RWPE1 (cell line): Measurements from ENCODE around the gene GNB4.

ENCODE experiments used
- CTCF ChIA-PET: fragments of 350-600 bp; sonication (Branson Sonifier 250); formaldehyde crosslinking; extraction: SDS; loops from one replicate; lab custom pipeline; 2021; lab: Yijun Ruan, JAX
- POLR2A ChIA-PET: fragments of 400-600 bp; formaldehyde crosslinking; extraction: SDS; loops from one replicate; lab custom pipeline; 2020; ENCODE audit warnings: antibody characterized with exemption; ENCODE audit not compliant: low non-redundant PET; lab: Yijun Ruan, JAX
- DNase-seq: peaks from one replicate; pipeline ENCODE4 v3.0.0; 2012; ENCODE audit warnings: low spot score
- H3K27ac ChIP-seq: fragments of 450-650 bp; 2 replicates; pipeline ENCODE4 v1.5.1; 2017
- TF ChIP-seq, protein P1 (sequence below): fragments of 450-650 bp; conservative IDR thresholded peaks from 2 replicates; pipeline ENCODE4 v1.5.1; 2017; ENCODE audit warnings: low read depth, mild to moderate bottlenecking

GNB4 gene

GRCh38 chr3:179455954-179456353 is 4.7 kb upstream of the GNB4 start:
- no peak overlapping the region for H3K27ac ChIP-seq
- DNase-seq: no peak
- CTCF ChIA-PET: no interaction called here
- POLR2A ChIA-PET: no interaction called here
- TF ChIP-seq, protein P1, sequence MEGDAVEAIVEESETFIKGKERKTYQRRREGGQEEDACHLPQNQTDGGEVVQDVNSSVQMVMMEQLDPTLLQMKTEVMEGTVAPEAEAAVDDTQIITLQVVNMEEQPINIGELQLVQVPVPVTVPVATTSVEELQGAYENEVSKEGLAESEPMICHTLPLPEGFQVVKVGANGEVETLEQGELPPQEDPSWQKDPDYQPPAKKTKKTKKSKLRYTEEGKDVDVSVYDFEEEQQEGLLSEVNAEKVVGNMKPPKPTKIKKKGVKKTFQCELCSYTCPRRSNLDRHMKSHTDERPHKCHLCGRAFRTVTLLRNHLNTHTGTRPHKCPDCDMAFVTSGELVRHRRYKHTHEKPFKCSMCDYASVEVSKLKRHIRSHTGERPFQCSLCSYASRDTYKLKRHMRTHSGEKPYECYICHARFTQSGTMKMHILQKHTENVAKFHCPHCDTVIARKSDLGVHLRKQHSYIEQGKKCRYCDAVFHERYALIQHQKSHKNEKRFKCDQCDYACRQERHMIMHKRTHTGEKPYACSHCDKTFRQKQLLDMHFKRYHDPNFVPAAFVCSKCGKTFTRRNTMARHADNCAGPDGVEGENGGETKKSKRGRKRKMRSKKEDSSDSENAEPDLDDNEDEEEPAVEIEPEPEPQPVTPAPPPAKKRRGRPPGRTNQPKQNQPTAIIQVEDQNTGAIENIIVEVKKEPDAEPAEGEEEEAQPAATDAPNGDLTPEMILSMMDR: no peak

GRCh38 chr3:179454887-179455286 is 3.6 kb upstream of the GNB4 start:
- ChIA-PET POLR2A (no interaction called here), CTCF (no interaction called here)
- TF ChIP-seq, protein P1: no peak
- H3K27ac ChIP-seq: no peak overlapping the region
- no peak for DNase-seq

DNA sequence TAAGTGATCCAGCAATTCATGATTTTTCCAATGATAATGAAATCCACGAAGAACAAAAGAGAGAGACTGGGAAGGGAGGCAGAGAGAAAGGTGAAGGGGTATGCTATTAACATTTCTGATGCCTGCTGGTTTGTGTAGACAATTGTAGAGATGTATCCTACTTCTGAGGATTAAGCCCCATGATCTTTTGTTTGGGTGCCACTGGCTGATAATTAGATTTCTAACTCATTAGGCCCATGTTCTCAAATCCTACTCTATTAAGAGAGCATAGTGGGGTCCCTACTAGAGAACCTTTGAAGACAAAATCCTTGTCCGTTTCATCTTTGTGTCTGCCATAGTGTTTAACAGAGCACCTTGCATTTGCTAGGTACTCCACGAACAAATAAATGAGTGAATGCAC is 2.7 kb upstream of the GNB4 start:
- ChIA-PET CTCF (interaction anchor here (0.6 kb wide), 2 partner anchors 16 to 213 kb away, joined by 3 to 4 read pairs; no protein-coding TSS in a partner anchor), POLR2A (no interaction called here)
- TF ChIP-seq, protein P1: no peak
- H3K27ac ChIP-seq: no peak overlapping the region
- no peak for DNase-seq

- H3K27ac ChIP-seq: no peak overlapping the region
- POLR2A ChIA-PET: no interaction called here
- CTCF ChIA-PET: interaction anchor here (0.6 kb wide), 1 partner anchor 1839 kb away, joined by 4 read pairs; no protein-coding TSS in a partner anchor
- no peak for DNase-seq
- TF ChIP-seq, protein P1: no peak
These were observed 1.6 kb upstream of the GNB4 start for GRCh38 chr3:179452872-179453271.

GRCh38 chr3:179452176-179452564 is 900 bp upstream of the GNB4 start:
- ChIA-PET POLR2A (no interaction called here), CTCF (no interaction called here)
- TF ChIP-seq, protein P1: no peak
- no peak for DNase-seq
- no peak overlapping the region for H3K27ac ChIP-seq

DNA sequence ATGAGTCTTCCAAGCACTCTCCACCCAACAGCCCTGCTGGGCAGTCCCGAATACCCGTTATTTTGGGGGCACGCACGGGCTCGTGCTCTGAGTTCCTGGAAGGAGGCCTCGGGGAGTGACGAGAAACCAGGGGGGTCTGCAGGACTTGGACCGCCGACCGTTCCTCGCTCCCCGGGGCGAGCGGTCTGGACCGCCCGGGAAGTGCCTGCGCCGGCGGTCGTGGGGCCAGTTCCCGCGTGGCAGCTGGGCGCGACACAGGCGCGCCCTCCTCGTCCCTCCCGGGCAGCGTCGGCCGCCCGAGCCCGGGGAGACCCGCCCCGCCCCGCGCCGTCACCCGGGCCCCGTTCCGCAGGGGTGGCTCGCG is 387 bp downstream of the GNB4 start:
- DNase-seq: peak; percentile 32
- ChIA-PET POLR2A (no interaction called here), CTCF (no interaction called here)
- TF ChIP-seq, protein P1: no peak
- peak overlapping the region; percentile 88 for H3K27ac ChIP-seq
